HG03066 (cell line): Measurements from ENCODE around the gene SEMA4A.
"Not testable (repeated sequence)": the region's sequence is repeated elsewhere in the genome, so short reads cannot be mapped to it uniquely, and the experiment has no call there.

Experiments used
- ATAC-seq: cut with Tn5 transposase; IDR thresholded peaks from one replicate; pipeline ENCODE4 v1.9.1; 2021; ENCODE audit warnings: low read depth; ENCODE audit not compliant: unreplicated experiment

Gene SEMA4A

GRCh38 chr1:156190265-156190664 is 36.9 kb downstream of the SEMA4A start:
- not testable (repeated sequence) for ATAC-seq

GRCh38 chr1:156191292-156191964 is 38.0 kb downstream of the SEMA4A start:
- ATAC-seq: no peak

DNA sequence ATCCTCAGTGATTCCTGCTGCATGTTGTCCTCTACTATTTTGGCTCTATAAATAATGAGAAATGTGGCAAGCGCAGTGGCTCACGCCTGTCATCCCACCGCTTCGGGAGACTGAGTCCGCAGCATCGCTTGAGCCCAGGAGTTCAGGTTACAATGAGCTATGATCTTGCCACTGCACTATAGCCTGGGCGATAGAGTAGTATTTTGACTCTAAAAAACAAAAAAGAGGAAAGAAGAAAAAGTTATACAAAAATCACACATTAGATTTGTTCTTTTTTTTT is 39.8 kb downstream of the SEMA4A start:
- ATAC-seq: no peak

- peak; percentile 96 for ATAC-seq
Observed at GRCh38 chr1:156193488-156194299, 40.3 kb downstream of the SEMA4A start, which contains the start of gene SLC25A44. TSS of gene SLC25A44 (plus strand) at chr1:156194104. CDS start at chr1:156199848, 5,744 bp downstream.

DNA sequence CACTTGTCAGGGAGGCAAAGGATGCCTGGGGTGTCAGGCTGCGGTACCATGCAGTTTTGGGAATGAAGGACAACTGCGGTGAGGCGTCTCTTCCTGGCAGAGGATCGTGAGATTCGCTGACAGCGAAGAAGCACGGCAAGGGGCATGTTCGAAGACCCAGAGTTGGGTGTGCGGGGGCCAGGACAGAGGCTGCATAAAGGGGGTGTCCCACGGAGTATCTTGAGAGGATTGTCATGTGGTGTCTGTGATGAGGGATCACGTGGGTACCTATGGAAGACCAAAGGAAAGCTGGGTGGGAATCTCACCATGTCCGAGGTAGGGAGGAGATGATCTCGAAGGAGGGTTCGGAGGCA is 40.9 kb downstream of the SEMA4A start:
- no peak for ATAC-seq

GRCh38 chr1:156195853-156196252 is 42.5 kb downstream of the SEMA4A start:
- no peak for ATAC-seq

GRCh38 chr1:156196445-156196844 is 43.1 kb downstream of the SEMA4A start:
- no peak for ATAC-seq

- ATAC-seq: no peak
Observed at GRCh38 chr1:156198831-156199349, 45.5 kb downstream of the SEMA4A start.

- no peak for ATAC-seq
Observed at GRCh38 chr1:156200044-156200443, 46.7 kb downstream of the SEMA4A start.

DNA sequence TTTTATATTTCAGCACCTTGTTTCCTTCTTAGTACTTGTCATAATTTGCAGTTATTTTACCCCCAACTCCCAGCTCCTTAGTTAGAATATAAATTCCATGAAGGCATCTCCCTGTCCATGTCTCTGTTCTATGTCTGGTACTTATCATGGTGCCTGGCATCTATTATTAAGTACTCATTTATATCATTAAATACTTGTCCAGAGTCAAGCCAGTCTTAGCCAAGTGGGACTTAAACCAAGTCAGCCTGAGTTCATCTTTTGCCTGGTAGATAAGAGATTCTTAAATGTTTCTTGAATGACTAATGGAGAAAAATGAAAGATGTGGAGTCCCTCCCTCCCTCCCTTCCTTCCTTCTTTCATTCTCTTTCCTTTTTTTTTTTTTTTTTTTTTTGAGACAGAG is 49.9 kb downstream of the SEMA4A start:
- ATAC-seq: no peak

- ATAC-seq: no peak
Observed at GRCh38 chr1:156204686-156205085, 51.3 kb downstream of the SEMA4A start.

DNA sequence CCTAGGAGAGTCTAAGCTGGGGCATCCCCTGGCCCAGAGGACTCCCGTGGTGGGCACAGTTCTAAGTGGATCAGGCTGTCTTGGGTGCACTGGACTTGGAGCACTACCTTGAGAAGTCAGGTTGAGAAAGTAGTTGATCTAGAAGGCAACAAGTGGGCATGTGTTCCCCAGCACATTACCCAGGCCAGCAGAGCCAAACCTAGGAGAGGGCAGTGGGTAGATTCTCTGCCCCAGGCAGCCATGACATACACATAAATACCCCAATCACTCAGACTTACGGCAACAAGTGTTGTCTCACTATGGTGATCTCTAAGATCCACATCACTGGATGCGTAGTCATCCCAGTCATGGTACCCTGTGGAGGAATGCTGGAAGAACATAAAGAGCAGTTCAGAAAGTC is 57.9 kb downstream of the SEMA4A start:
- ATAC-seq: no peak

- no peak for ATAC-seq
Observed at GRCh38 chr1:156212130-156212529, 58.7 kb downstream of the SEMA4A start.

GRCh38 chr1:156212833-156213643 is 59.7 kb downstream of the SEMA4A start, which contains the start of gene PMF1:
TSS of gene PMF1 (plus strand) at chr1:156213007. CDS start at chr1:156213016, 9 bp downstream.
- peak; percentile 83 for ATAC-seq

DNA sequence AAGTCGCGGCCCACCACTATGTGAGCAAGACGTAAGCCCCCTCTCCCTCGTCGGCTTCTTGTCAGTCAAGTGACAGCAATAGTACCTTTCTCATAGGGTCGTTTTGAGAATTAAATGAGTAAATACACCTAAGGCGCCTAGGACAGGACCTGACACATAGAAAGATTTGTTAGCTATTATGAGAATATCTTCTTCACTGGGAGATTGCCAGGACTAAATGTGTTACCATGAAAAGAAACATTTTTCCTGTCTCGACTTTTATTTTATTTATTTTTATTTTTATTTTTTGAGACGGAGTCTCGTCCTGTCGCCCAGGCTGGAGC is 60.2 kb downstream of the SEMA4A start:
- no peak for ATAC-seq

DNA sequence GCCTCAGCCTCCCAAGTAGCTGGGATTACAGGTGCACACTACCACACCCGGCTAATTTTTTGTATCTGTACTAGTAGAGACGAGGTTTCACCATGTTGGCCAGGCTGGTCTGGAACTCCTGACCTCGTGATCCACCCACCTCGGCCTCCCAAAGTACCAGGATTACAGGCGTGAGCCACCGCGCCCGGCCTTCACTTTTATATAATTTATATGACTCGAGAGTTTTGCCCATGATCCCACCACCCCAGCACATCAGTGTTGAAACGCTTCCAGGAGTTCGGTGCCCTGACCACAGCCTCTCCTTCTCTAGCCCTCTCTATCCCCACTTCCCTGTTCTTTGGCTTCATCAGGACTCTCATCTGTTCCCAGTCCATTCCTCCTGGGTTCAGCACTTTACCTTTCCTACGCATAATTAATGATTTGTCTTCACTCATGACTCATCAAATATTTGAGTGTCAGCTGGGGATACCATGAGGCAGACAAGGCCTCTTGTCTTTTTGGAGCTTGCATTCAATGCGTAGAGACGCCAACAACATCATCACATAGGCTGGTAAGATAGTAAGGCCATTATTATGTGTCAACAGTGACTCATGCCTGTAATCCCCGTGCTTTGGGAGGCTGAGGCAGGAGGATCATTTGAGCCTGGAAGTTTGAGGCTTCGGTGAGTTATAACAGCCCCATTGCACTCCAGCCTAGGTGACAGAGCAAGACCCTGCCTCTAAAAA is 60.8 kb downstream of the SEMA4A start:
- ATAC-seq: no peak

DNA sequence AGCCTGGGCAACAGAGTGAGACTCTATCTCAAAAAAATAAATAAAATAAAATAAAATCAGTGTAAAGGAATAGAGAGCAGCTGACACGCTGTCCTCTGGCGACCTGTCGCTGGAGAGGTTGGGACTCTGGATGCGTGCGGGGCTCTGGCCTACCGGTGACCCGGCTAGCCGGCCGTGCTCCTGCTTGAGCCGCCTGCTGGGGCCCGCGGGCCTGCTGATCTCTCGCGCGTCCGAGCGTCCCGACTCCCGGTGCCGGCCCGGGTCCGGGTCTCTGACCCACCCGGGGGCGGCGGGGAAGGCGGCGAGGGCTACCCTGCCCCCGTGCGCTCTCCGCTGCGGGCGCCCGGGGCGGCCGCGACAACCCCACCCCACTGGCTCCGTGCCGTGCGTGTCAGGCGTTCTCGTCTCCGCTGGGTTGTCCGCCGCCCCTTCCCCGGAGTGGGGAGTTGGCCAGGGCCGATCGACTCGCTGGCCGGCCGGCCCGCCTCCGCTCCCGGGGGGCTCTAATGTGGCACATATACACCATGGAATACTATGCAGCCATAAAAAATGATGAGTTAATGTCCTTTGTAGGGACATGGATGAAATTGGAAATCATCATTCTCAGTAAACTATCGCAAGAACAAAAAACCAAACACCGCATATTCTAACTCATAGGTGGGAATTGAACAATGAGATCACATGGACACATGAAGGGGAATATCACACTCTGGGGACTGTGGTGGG is 63.1 kb downstream of the SEMA4A start:
- not testable (repeated sequence) for ATAC-seq

DNA sequence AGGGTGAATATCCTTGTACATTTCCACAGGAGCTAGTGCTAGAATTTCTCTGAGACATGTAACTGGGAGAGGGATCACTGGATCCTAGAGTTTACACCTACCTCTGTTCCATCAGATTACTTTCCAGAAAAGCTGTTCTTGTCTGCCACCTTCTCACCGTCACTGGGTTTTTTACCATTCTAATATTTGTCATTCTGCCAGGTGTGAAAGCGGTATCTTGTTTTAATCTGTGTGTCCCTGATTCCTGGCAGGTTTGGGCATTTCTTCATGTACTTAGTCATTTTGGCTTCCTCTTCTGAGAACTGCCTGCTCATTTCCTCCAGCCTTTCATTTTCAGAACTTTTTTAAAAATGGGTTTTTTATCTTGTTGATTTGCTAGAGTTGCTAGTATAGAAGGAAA is 64.5 kb downstream of the SEMA4A start:
- ATAC-seq: no peak

DNA sequence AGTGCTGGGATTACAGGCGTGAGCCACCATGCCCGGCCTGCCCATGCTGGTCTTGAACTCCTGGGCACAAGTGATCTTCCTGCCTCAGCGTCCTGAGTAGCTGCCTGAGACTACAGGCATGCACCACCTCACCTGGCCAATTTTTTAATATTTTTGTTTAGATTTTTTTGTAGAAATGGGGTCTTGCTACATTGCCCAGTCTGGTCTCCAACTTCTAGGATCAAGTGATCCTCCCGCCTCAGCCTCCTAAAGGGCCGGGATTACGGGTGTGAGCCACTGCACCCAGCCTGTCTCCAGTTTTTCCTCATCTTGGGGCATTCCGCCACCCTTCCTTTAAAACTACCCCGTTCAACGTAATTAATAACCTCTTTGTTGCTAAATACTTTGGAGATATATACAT is 66.8 kb downstream of the SEMA4A start:
- ATAC-seq: no peak
